IPS-NIHi7 (cell line): ENCODE measurements around the gene TMEM245.
A peak's percentile ranks its signal among the peaks of the same experiment; 100 is the strongest.

Experiments used
- DNase-seq: peaks from one replicate; pipeline ENCODE4 v3.0.0; 2012; ENCODE audit warnings: mixed read lengths; ENCODE audit errors: extremely low spot score

The TMEM245 gene

DNA sequence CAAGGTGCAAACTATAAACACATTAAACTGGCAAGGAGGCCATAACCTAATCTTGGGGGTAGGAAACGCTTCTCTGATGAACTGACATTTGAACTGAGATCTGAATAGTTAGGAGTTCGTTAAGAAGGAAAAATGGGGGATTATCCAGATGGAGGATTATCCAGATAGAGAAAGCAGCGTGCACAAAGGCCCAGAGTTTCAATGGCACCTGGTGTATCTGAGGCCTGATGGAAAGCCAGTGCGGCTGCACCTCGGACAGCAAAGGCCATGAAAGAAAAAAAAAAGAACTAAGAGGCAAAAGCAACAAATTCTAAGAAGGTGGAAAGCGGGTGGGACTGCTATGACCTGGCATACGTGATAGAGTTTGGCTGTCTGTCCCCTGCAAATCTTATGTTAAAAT, 93.4 kb downstream of the TMEM245 start:
- DNase-seq, result no peak

DNA sequence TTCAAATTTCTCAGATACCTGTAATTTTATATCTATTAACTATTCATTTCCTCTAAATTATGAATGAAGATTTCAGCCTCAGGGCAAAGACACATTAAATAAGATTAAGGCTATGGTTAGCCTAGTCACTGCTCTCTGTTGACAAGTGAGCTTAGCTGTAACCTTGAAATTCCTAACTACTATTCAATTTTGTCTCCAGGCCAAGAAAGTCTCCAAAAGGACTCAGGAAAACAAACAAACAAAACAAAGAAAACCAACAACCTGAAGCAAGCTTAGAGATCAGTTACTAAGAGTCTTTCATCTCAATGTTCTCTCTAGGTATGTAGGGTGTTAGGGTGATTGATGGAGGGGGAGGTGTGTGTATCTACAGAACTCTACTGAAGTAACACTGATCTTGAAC, 96.9 kb downstream of the TMEM245 start:
- DNase-seq, result no peak

DNA sequence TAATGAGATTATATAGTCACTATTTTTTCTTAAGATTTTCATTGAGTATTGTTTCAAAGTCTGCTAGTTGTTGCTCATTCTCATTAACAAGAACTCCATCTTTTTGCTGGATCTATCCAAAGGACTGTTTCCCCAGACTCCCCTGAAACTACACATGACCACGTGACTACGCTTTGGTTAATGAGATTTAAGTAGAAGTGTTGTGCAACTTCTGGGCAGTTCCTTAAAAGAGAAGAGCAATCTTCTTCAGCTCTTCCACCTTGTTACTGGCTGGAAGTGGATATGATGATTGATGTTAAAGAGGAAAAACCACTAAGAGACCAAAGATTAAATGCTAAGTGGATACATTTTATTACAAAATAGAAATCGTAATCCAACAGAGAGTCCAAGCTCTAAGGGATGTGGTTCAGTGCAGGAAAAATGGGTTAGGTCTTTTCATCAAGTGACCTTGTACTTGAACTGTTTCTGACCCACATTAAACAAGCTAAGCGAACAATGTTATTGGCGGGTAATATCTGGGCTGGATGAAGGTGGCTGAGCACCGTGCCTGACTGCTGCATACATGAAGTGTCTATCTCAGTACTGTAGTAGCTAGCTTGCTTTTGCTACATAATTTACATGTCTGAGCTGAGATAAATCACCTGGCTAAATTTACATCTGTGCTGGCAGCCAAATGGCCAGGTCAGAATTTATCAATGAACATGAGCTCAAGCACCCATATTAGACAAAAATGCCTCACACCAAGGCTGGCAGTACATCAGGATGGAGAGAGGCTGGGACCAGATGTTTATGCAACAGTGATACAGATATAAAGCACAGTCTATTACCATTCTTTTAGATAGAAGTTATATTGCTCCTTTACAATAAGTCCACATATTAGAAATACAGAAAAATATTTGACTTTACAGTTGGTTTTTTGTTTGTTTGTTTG, 98.9 kb downstream of the TMEM245 start:
- no peak for DNase-seq

DNA sequence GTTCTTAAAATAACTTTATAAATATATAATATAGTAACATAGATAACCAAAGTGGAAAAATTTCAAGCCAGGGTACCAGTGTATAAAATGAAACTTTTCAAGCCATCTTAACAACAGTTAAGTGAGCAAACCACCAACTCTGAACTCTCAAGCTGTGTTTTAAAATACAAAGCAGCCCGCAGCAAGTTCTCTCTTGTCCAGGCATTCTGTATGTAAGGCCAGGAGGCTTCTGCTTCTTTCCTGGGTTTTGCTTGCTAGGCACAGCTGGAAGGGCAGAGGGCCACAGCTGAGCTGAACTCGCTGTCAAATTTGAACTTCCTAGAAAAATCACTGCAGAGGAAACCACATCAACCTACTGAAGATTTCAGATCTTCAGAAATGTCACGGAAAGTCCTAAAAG, 99.6 kb downstream of the TMEM245 start:
- no peak for DNase-seq

DNA sequence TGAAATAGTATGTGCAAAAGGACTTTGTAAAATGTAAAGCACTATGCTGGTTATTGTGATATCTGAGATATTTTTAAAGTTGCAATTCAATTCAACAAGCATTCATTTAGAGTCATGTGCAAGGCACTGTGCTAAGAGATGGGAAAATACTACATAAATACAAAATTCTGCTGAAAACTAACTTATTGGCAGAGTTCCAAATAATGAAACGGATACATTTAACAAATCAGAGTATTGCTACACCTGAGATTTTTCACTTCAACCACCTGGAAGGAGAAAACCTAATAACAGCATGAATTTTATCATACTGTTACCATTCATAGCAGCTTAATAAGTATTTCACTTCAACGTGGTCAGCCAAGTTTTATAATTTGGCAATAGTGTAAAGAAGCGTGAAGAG, 100.3 kb downstream of the TMEM245 start:
- no peak for DNase-seq

DNA sequence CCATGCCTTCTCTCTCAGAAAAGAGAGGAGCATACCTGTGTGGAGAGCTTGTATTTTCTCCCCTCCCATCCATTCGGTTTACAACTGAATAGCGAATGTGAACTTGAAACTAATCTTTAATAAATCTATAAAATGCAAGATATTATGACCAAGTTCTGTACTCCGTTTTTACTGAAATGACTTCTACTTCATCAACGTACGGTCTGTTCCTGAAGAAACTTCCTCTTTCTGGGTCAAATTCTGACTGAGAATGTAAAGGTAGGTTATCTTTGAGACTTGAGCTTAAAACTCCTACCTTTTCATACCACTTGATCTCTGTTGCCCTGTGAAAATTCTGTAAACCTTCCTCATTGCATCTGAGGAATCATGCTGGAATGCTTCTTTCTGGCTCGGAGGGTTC, 102.3 kb downstream of the TMEM245 start:
- DNase-seq, result no peak

DNA sequence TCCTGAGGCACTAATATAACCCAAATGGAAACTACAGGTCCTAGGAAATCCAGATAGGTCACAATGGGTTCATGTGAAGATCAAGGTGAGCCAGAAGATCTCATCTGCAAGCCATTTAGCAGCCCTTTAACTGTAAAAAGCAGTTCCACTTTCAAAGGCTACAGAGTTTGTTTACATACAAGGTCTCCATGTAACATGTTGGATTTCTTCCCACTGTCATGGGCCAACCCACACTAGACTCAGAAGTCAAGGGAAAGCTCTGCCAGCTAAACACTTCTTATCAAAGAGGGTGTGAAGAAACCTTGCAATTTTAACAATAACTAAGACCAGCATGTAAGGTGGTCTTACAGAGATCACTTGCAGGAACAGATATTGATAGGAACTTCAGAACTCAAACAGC, 102.7 kb downstream of the TMEM245 start:
- DNase-seq, result no peak

DNA sequence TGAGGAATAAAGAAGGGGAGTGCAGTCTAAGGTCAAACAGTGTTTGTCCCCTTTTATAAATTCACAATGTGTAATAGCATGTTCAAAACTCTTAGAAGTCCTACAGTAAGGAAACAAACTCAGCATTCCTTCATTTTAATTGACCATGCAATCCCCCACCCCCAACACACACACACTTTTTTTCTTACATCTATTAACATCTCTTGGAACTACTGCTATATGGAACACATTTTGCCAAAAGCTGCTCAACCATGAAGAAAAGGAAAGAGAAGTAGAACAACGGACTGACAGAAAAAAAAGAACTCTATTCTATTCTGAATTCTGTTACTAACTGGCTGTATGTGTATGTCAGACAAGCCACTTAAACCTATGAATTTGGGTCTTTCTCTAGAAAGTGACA, 103.6 kb downstream of the TMEM245 start:
- DNase-seq, result no peak

DNA sequence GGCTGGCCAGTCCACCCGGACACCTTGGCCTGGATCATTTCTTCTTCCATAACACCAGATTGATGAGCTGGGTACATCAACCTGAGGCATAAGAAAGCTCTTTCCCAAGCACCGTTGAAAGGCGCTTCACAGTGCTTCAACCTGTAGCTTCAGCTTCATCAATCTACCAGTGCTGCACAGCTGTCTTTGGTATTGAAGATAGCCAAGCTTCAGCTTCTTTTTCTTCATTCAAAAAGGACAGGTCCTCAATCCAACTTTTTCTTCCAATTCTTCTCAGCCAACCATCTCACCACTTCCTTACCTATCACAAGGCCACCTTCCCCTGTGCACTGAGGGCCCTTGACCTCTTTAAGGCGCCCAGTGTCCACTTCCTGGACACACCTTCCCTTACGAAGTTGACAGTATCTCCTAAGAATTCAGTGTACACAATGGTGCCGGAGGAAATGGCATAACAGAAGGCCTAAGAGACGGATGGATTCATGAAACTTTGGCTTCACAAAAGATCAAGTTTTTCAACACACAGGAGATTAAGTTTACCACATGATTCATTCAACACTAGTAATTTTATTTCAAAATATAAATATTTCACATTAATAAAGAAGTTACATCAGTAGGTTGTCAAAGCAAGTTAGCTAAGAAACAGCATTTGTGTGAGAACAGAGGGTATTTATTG, 105.0 kb downstream of the TMEM245 start:
- no peak for DNase-seq

DNA sequence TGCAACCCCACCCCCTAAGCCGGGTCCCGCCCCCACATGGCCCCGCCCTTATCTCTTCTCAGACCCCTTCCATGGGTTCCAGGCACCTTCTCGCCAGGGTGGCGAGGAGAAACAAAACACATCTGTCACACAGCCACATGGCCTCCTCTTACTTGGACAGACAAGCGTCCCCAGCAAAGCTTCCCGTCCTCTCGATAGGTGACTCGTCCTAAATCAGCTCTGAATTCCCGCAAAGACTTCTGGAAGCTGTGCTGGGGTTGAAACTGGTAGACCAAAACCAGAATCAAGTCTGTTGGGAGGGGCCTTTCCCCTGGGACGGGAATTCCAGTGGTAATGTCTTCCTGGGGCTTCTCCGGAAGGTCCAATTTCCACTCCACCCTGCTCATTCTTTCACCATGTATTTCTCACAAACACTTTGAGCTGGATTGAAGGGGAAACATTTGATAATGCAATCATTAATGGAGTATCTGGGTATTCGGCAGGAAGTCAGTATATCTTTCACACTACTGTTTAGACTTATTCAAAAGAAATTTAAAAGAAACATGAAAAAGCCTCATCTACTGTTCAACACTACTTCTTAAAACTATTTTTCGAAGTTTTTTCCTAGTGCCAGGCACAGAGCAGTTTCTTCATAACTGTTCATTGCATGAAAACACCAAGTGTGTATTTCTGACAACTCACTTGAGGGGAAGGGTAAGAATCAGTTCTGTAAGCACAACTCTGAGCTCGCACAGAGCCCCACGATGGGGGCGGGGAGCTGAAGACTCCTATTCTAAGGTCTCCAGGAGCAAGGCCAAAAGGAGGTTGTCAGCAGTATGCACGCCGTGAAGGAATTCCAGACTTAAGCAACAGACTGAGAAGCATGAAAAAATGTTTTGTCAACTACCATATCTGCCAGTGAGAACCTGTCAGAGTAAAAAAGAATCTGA, 105.8 kb downstream of the TMEM245 start:
- DNase-seq, result peak; percentile 20

DNA sequence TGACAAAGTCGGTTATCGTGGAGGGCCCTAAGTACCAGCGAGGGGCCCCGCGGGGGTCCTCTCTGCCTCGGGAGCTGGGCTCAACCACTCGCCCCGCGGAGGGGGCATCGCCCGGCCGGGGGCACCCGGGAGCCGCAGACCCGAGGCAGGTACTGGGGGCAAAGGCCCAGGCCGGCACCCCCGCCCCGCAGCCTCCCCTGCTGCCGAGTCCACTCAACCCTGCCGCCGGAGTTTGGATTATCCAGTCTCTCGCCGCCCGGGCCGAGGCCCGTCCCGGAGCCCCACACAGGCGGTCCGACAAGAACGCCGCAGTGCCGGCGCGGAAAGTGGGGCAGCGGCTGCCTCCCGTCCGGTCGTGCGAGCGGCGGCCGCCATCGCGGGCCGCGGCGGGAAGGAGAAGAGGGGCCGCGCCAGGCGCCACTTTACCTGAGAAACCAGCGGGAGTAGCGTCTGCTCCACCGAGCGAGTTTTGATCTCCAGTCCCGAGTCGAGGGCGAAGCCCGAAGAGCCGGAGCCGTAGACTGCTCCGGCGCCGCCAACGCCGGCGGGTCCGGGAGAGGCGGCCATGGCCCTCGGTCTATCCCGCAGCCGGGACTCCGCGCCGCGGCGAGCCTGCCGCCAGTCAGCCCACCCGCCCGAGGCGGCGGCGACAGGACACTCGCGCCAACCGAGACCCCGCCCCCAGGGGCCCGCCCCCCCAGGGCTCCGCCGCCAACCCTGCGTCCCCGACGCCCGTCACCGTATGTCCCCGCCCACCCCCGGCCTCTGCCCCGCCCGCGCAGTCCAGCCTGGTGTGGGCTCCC, 106.7 kb downstream of the TMEM245 start, which contains the start of gene CTNNAL1:
Gene CTNNAL1 (minus strand): TSS at position 624 of the 803 bp plus-strand sequence. CDS start 57 bp downstream, at position 567.
- peak; percentile 99 for DNase-seq

DNA sequence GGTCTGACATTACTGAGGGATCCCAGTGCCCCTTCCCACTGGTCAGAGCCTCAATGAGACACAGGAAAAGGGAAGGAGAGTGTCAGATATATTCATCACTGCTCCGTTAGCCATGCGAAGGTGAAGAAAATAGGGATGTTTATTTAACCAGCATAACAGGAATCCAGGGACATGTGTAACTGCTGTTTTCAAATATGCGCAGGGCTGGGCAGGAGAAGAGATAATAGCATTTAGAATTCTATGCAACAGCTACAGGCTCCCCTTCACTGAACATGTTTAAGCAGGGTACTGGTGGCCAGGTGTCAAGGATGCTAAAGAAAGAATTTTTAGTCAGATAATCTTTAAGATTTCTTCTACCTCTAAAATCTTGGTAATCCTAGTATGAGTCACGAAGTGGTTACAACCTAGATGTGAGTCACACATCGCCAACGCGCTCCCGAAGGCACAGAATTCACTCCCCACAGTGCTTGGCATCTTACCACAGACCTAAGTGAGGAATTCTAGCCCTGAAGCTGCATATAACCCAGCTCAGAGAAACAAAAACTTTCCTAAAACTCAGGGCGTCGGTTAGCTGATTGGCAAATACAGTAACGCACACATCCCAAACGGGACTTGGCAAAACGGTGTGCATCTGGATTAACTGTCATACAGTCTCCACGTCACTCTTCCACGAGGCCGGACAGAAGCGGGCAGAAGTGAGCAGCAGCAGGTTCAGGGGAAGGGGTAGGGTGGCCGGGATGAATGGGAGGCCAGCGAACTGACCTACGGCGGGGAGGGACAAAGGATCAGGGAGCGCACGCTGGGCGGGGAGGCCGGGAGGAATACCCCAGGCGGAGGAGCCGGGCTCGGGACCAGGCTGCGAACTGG, 107.5 kb downstream of the TMEM245 start:
- peak; percentile 35 for DNase-seq

DNA sequence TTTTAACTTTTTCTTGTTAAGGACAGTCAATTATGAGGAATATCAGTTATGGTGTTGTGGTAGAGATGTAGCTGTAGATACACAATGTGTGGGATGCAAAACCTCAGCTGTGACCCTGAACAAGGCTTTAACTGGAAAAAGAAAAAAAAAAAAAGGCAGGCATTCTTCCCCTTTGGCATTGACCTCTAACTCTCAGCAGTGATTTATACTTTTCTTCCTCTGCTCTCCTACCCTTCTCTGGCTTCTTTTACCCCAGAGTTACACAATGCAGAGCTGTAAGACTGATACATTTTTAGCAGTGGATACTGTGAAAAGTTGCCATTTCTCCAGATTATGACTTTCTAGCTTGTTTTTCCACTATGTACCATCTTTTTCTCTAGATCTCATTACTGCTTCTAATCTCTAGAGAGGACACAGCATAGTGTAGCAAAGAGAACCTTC, 108.5 kb downstream of the TMEM245 start:
- DNase-seq, result no peak

DNA sequence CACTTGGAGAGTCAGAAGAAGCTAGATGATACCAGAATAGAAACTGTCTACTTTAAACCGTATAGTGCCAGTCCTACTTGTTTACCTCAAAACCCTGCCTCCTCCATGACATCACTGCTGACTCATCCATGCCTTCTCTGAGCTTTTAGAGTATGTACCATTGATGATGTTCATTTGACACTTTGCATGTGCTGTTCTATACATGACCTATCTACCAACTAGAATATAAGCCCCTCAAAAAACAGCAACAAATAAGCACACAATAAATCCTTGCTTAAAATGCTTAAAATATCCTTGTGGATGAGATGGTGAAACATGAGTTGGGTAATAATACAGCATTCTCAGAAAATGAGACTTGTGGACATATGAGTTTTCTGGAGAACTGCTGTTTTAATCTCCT, 109.0 kb downstream of the TMEM245 start:
- DNase-seq, result no peak

DNA sequence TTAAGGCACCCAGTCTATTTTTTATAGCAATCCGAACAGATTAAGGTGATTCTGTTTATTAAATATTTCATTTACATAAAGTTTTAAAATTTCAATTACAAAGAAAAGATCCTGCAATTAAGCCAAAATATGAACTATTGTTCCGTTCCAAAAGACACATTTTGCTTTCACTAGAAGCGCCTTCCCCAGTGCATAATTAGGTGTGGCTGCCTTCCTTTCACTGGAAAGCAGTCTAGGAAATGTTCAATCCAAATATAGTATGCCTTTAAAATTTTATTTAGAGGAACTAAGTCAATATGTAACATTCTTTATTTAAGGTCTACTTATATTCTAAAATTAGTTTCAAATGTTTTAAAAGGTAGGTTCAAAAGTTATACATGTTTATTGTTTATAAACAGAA, 114.1 kb downstream of the TMEM245 start:
- no peak for DNase-seq

DNA sequence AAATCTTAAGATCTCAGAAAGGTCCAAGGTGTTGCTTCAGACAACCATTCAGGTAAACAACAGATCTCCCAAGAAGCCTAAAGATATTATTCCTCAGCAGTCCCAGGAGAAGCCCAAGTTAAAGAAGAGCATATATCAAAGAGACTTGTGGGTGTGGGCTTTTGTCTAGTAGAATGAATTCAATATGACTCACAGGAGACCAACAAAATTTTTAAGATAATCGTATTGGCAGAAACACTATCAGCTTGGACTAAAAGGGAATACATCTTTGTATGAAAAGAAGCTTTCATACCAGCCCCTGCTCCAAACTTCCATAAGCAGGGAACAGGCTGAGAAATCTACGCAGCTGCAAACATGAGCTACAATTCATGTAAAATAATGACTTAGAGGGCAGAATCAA, 116.6 kb downstream of the TMEM245 start:
- DNase-seq, result no peak

DNA sequence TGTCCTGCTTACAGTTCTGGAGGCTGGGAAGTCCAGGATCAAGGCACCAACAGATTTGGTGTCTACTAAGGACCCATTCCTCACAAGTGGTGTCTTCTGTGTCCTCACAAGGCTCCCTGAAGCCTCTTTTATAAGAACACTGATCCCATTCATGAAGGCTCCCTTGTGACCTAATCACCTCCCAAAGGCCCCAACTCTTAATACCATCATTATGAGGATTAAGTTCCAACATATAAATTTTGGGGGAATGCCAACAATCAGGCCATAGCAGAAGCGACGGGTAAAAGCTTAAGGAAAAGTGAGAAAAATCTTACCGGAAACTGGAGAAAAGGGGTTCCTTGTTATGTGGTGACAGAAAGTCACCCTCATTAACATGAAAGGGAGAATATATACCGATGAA, 117.6 kb downstream of the TMEM245 start:
- no peak for DNase-seq

DNA sequence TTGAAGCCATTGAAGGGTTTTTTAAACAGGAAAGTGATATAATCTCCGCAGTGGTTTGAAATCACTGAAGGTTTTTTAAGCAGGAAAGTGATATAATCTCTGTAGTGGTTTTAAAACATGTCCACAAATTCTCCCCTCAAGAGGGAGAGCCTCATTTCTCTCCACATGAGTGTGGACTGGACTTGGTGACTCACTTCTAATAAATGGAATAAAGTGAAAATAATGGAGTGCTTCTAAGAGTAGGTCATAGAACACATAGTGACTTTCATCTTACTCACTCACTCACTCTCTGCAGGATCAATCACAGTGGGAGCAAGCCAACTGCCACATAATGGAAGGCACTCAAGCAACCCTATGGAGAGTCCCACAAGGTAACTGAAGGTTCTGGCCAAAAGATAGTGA, 118.5 kb downstream of the TMEM245 start:
- no peak for DNase-seq

DNA sequence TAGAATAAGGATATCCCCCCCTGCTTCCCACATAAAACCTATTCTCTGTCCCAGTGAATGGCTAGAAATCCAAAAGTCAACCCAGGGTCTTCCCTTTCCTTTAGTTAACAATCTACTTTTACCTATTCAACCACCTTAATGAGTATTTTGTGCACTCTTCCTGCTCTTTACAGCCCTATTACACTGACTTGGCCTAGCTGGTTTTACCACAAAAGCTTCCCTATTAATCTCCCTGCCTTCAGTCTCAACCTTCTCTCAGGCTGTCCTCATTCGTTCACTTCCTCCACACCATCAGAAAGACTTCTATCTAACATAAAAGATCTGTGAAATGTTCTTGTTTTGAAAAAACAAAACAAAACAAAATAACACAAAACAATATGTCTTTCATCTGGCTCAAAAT, 122.6 kb downstream of the TMEM245 start:
- no peak for DNase-seq

DNA sequence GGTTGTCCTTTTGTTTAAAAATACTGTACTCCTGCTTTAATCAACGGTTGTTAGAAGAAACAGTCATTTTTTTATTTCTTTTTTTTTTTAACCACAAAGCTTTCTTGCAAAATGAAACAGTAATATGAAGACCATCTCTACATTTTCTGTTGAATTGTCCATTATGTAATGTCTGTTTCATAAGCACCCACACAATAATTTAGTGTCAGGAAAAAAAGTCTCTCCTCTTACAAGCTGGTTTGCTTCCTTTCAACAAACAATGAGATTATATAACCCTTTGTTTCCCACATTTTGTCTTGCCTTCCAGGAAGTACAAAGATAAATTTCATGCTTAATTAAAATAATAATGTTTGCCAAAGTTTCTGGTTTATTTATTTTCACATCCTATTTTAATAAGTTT, 123.1 kb downstream of the TMEM245 start:
- no peak for DNase-seq
